Measurements from ENCODE around the gene GET4.

The GET4 gene

GRCh38 chr7:913736-914520, 37.6 kb downstream of the GET4 start:
- H3K9me3 ChIP-seq (ENCODE audit: control insufficient read depth, low read length): no peaks in the 10 kb centered on the region
- DNase-seq: no peak
- peaks cover 7% of the 10 kb centered on the region for H3K4me1 ChIP-seq (ENCODE audit: control insufficient read depth, insufficient read depth, low read length, poor library complexity, severe bottlenecking)
- no peaks in the 10 kb centered on the region for H3K27me3 ChIP-seq (replicated peaks; ENCODE audit: control insufficient read depth, insufficient read depth, low read length, poor library complexity, severe bottlenecking)
- no peak overlapping the region for H3K27ac ChIP-seq (ENCODE audit: insufficient read depth, low read length, poor library complexity, severe bottlenecking)
- no peaks in the 10 kb centered on the region for H3K36me3 ChIP-seq (ENCODE audit: control insufficient read depth, insufficient read depth, low read length)
- H3K4me3 ChIP-seq (ENCODE audit: insufficient read depth, low read depth, low read length, poor library complexity, severe bottlenecking): no peak overlapping the region

GRCh38 chr7:914521-915194, 38.3 kb downstream of the GET4 start:
- no peak for DNase-seq
- no peak overlapping the region for H3K27ac ChIP-seq (ENCODE audit: insufficient read depth, low read length, poor library complexity, severe bottlenecking)
- H3K36me3 ChIP-seq (ENCODE audit: control insufficient read depth, insufficient read depth, low read length): no peaks in the 10 kb centered on the region
- H3K4me1 ChIP-seq (ENCODE audit: control insufficient read depth, insufficient read depth, low read length, poor library complexity, severe bottlenecking): peaks cover 3% of the 10 kb centered on the region
- H3K27me3 ChIP-seq (replicated peaks; ENCODE audit: control insufficient read depth, insufficient read depth, low read length, poor library complexity, severe bottlenecking): no peaks in the 10 kb centered on the region
- no peak overlapping the region for H3K4me3 ChIP-seq (ENCODE audit: insufficient read depth, low read depth, low read length, poor library complexity, severe bottlenecking)
- H3K9me3 ChIP-seq (ENCODE audit: control insufficient read depth, low read length): no peaks in the 10 kb centered on the region

GRCh38 chr7:915291-916218, 39.2 kb downstream of the GET4 start:
- no peak for DNase-seq
- Histone ChIP-seq H3K4me3 (ENCODE audit: insufficient read depth, low read depth, low read length, poor library complexity, severe bottlenecking) (no peak overlapping the region), H3K4me1 (ENCODE audit: control insufficient read depth, insufficient read depth, low read length, poor library complexity, severe bottlenecking) (peaks cover 2% of the 10 kb centered on the region), H3K36me3 (ENCODE audit: control insufficient read depth, insufficient read depth, low read length) (no peaks in the 10 kb centered on the region), H3K9me3 (ENCODE audit: control insufficient read depth, low read length) (no peaks in the 10 kb centered on the region), H3K27ac (ENCODE audit: insufficient read depth, low read length, poor library complexity, severe bottlenecking) (no peak overlapping the region), H3K27me3 (replicated peaks; ENCODE audit: control insufficient read depth, insufficient read depth, low read length, poor library complexity, severe bottlenecking) (no peaks in the 10 kb centered on the region)

- H3K4me1 ChIP-seq (ENCODE audit: control insufficient read depth, insufficient read depth, low read length, poor library complexity, severe bottlenecking): peaks cover 5% of the 10 kb centered on the region
- DNase-seq: no peak
- no peaks in the 10 kb centered on the region for H3K9me3 ChIP-seq (ENCODE audit: control insufficient read depth, low read length)
- no peaks in the 10 kb centered on the region for H3K36me3 ChIP-seq (ENCODE audit: control insufficient read depth, insufficient read depth, low read length)
- H3K27me3 ChIP-seq (replicated peaks; ENCODE audit: control insufficient read depth, insufficient read depth, low read length, poor library complexity, severe bottlenecking): no peaks in the 10 kb centered on the region
- H3K27ac ChIP-seq (ENCODE audit: insufficient read depth, low read length, poor library complexity, severe bottlenecking): no peak overlapping the region
- no peak overlapping the region for H3K4me3 ChIP-seq (ENCODE audit: insufficient read depth, low read depth, low read length, poor library complexity, severe bottlenecking)
Measured at GRCh38 chr7:916291-916941, 40.1 kb downstream of the GET4 start.

GRCh38 chr7:917255-918117, 41.1 kb downstream of the GET4 start:
- no peaks in the 10 kb centered on the region for H3K27me3 ChIP-seq (replicated peaks; ENCODE audit: control insufficient read depth, insufficient read depth, low read length, poor library complexity, severe bottlenecking)
- H3K36me3 ChIP-seq (ENCODE audit: control insufficient read depth, insufficient read depth, low read length): no peaks in the 10 kb centered on the region
- no peak for DNase-seq
- no peak overlapping the region for H3K27ac ChIP-seq (ENCODE audit: insufficient read depth, low read length, poor library complexity, severe bottlenecking)
- H3K9me3 ChIP-seq (ENCODE audit: control insufficient read depth, low read length): no peaks in the 10 kb centered on the region
- H3K4me3 ChIP-seq (ENCODE audit: insufficient read depth, low read depth, low read length, poor library complexity, severe bottlenecking): no peak overlapping the region
- peaks cover 16% of the 10 kb centered on the region for H3K4me1 ChIP-seq (ENCODE audit: control insufficient read depth, insufficient read depth, low read length, poor library complexity, severe bottlenecking)

- no peak for DNase-seq
Measured at GRCh38 chr7:918118-918425, 41.7 kb downstream of the GET4 start.

GRCh38 chr7:918441-919113, 42.2 kb downstream of the GET4 start:
- no peaks in the 10 kb centered on the region for H3K36me3 ChIP-seq (ENCODE audit: control insufficient read depth, insufficient read depth, low read length)
- no peaks in the 10 kb centered on the region for H3K27me3 ChIP-seq (replicated peaks; ENCODE audit: control insufficient read depth, insufficient read depth, low read length, poor library complexity, severe bottlenecking)
- no peak for DNase-seq
- no peak overlapping the region for H3K4me3 ChIP-seq (ENCODE audit: insufficient read depth, low read depth, low read length, poor library complexity, severe bottlenecking)
- H3K27ac ChIP-seq (ENCODE audit: insufficient read depth, low read length, poor library complexity, severe bottlenecking): no peak overlapping the region
- H3K9me3 ChIP-seq (ENCODE audit: control insufficient read depth, low read length): no peaks in the 10 kb centered on the region
- H3K4me1 ChIP-seq (ENCODE audit: control insufficient read depth, insufficient read depth, low read length, poor library complexity, severe bottlenecking): peaks cover 19% of the 10 kb centered on the region

More at GRCh38 chr7:918118-918425, 41.7 kb downstream of the GET4 start:
- H3K27ac ChIP-seq (ENCODE audit: insufficient read depth, low read length, poor library complexity, severe bottlenecking): no peak overlapping the region
- H3K4me3 ChIP-seq (ENCODE audit: insufficient read depth, low read depth, low read length, poor library complexity, severe bottlenecking): no peak overlapping the region
- H3K4me1 ChIP-seq (ENCODE audit: control insufficient read depth, insufficient read depth, low read length, poor library complexity, severe bottlenecking): peaks cover 17% of the 10 kb centered on the region
- no peaks in the 10 kb centered on the region for H3K27me3 ChIP-seq (replicated peaks; ENCODE audit: control insufficient read depth, insufficient read depth, low read length, poor library complexity, severe bottlenecking)
- no peaks in the 10 kb centered on the region for H3K9me3 ChIP-seq (ENCODE audit: control insufficient read depth, low read length)
- H3K36me3 ChIP-seq (ENCODE audit: control insufficient read depth, insufficient read depth, low read length): no peaks in the 10 kb centered on the region

GRCh38 chr7:919114-919442, 42.7 kb downstream of the GET4 start:
- no peaks in the 10 kb centered on the region for H3K36me3 ChIP-seq (ENCODE audit: control insufficient read depth, insufficient read depth, low read length)
- peaks cover 22% of the 10 kb centered on the region for H3K4me1 ChIP-seq (ENCODE audit: control insufficient read depth, insufficient read depth, low read length, poor library complexity, severe bottlenecking)
- H3K27ac ChIP-seq (ENCODE audit: insufficient read depth, low read length, poor library complexity, severe bottlenecking): no peak overlapping the region
- no peak overlapping the region for H3K4me3 ChIP-seq (ENCODE audit: insufficient read depth, low read depth, low read length, poor library complexity, severe bottlenecking)
- no peaks in the 10 kb centered on the region for H3K27me3 ChIP-seq (replicated peaks; ENCODE audit: control insufficient read depth, insufficient read depth, low read length, poor library complexity, severe bottlenecking)
- DNase-seq: no peak
- H3K9me3 ChIP-seq (ENCODE audit: control insufficient read depth, low read length): no peaks in the 10 kb centered on the region

- Histone ChIP-seq H3K4me1 (ENCODE audit: control insufficient read depth, insufficient read depth, low read length, poor library complexity, severe bottlenecking) (peaks cover 31% of the 10 kb centered on the region), H3K9me3 (ENCODE audit: control insufficient read depth, low read length) (no peaks in the 10 kb centered on the region), H3K27me3 (replicated peaks; ENCODE audit: control insufficient read depth, insufficient read depth, low read length, poor library complexity, severe bottlenecking) (no peaks in the 10 kb centered on the region), H3K36me3 (ENCODE audit: control insufficient read depth, insufficient read depth, low read length) (no peaks in the 10 kb centered on the region), H3K4me3 (ENCODE audit: insufficient read depth, low read depth, low read length, poor library complexity, severe bottlenecking) (no peak overlapping the region), H3K27ac (ENCODE audit: insufficient read depth, low read length, poor library complexity, severe bottlenecking) (no peak overlapping the region)
- DNase-seq: no peak
Measured at GRCh38 chr7:919924-920341, 43.6 kb downstream of the GET4 start.

All from effector memory CD4-positive, alpha-beta T cell (primary cell).